ENCODE data around the gene FHIP1A.

DNA sequence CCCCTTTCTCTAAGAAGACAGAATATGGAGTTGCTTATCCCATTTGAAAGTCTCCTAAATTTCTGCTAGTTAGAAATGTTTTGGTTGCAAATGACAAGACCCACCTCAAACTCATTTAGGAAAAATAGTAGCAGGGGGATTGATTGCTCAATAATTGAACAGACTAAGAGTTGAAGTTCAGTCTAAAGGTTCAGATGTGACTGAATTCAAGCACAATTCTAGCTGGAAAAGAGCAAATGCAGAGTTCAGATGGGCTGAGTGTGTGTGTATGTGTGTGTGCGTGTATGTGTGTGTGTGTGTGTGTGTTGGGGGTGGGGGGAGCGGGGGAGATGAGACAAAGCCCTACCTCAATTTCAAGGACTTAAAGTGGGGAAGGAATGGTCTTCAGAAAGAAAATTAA is 47.9 kb upstream of the FHIP1A start:
- TF ChIP-seq POLR2AphosphoS5 (IDR thresholded peaks at IDR 0.05): no peak
- TF ChIP-seq, protein P1, sequence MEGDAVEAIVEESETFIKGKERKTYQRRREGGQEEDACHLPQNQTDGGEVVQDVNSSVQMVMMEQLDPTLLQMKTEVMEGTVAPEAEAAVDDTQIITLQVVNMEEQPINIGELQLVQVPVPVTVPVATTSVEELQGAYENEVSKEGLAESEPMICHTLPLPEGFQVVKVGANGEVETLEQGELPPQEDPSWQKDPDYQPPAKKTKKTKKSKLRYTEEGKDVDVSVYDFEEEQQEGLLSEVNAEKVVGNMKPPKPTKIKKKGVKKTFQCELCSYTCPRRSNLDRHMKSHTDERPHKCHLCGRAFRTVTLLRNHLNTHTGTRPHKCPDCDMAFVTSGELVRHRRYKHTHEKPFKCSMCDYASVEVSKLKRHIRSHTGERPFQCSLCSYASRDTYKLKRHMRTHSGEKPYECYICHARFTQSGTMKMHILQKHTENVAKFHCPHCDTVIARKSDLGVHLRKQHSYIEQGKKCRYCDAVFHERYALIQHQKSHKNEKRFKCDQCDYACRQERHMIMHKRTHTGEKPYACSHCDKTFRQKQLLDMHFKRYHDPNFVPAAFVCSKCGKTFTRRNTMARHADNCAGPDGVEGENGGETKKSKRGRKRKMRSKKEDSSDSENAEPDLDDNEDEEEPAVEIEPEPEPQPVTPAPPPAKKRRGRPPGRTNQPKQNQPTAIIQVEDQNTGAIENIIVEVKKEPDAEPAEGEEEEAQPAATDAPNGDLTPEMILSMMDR (IDR thresholded peaks at IDR 0.05): no peak
- no peak for TF ChIP-seq POLR2A (IDR thresholded peaks at IDR 0.05)
